Astrocyte (in vitro differentiated cells and primary cell): ENCODE data around the gene SEMA4B. TPM values are rescaled to one million over a fixed set of nuclear protein-coding genes. Genes with fewer than 3 reads are reported as not detected.

Experiments
- DNase-seq: peaks from one replicate; pipeline ENCODE4 v3.0.0-alpha.2; 2010; ENCODE audit warnings: low read depth
- FAIRE-seq: peaks from 2 replicates; lab custom pipeline; 2011; peaks lifted over from hg19 to GRCh38; lab: Jason Lieb, UNC
- H2AFZ ChIP-seq: 2 replicates; pipeline ENCODE4 v1.6.0; 2012; ENCODE audit warnings: low read depth, low read length, inconsistent platforms
- H3K27ac ChIP-seq: 2 replicates; pipeline ENCODE4 v1.5.1; 2011; ENCODE audit warnings: low read depth, low read length, inconsistent platforms
- H3K27me3 ChIP-seq: 2 replicates; pipeline ENCODE4 v1.6.0; 2011; ENCODE audit warnings: low read length, inconsistent platforms; ENCODE audit not compliant: insufficient read depth
- H3K36me3 ChIP-seq: 2 replicates; pipeline ENCODE4 v1.5.1; 2011; ENCODE audit warnings: low read length, inconsistent platforms; ENCODE audit not compliant: insufficient read depth
- H3K4me1 ChIP-seq: 2 replicates; pipeline ENCODE4 v1.5.1; 2011; ENCODE audit warnings: low read length, inconsistent platforms; ENCODE audit not compliant: insufficient read depth
- H3K4me2 ChIP-seq: 2 replicates; pipeline ENCODE4 v1.6.0; 2012; ENCODE audit warnings: low read length, inconsistent platforms
- H3K4me3 ChIP-seq: 2 replicates; pipeline ENCODE4 v1.5.1; 2011; ENCODE audit warnings: low read depth, mild to moderate bottlenecking, low read length, inconsistent platforms; ENCODE audit not compliant: insufficient read depth
- H3K79me2 ChIP-seq: 2 replicates; pipeline ENCODE4 v1.6.0; 2012; ENCODE audit warnings: mild to moderate bottlenecking, low read length, inconsistent platforms; ENCODE audit not compliant: insufficient read depth
- H3K9ac ChIP-seq: 2 replicates; pipeline ENCODE4 v1.6.0; 2012; ENCODE audit warnings: mild to moderate bottlenecking, low read length, inconsistent platforms
- H3K9me3 ChIP-seq: 2 replicates; pipeline ENCODE4 v1.5.1; 2012; ENCODE audit warnings: low read depth, mild to moderate bottlenecking, low read length, inconsistent platforms; ENCODE audit not compliant: insufficient read depth
- H4K20me1 ChIP-seq: 2 replicates; pipeline ENCODE4 v1.6.0; 2012; ENCODE audit warnings: low read length, inconsistent platforms; ENCODE audit not compliant: insufficient read depth
- H3K27ac Mint-ChIP-seq: one replicate; pipeline ENCODE4 v1.8.0; 2021; ENCODE audit warnings: mild to moderate bottlenecking, mixed read lengths; ENCODE audit not compliant: unreplicated experiment
- H3K27me3 Mint-ChIP-seq: one replicate; pipeline ENCODE4 v1.8.0; 2021; ENCODE audit warnings: low read depth, mixed read lengths; ENCODE audit not compliant: unreplicated experiment
- H3K36me3 Mint-ChIP-seq: one replicate; pipeline ENCODE4 v1.8.0; 2021; ENCODE audit warnings: low read depth, mixed read lengths; ENCODE audit not compliant: unreplicated experiment
- H3K4me1 Mint-ChIP-seq: one replicate; pipeline ENCODE4 v1.8.0; 2021; ENCODE audit warnings: low read depth, mixed read lengths; ENCODE audit not compliant: unreplicated experiment
- H3K4me3 Mint-ChIP-seq: one replicate; pipeline ENCODE4 v1.8.0; 2021; ENCODE audit warnings: mild to moderate bottlenecking, moderate library complexity, mixed read lengths; ENCODE audit not compliant: unreplicated experiment
- H3K9me3 Mint-ChIP-seq: one replicate; pipeline ENCODE4 v1.8.0; 2021; ENCODE audit warnings: mild to moderate bottlenecking, mixed read lengths; ENCODE audit not compliant: unreplicated experiment
- EZH2 ChIP-seq: IDR thresholded peaks from 2 replicates; pipeline ENCODE4 v1.6.1; 2012; ENCODE audit warnings: mild to moderate bottlenecking, low read length, inconsistent platforms; ENCODE audit not compliant: insufficient read depth
- total RNA-seq: library from RNA; stranded (reverse); gene quantifications from 2 replicates; pipeline ENCODE4 v1.2.1, GENCODE V29; 2021
- TF ChIP-seq, protein P1 (sequence below): IDR thresholded peaks from 2 replicates; pipeline ENCODE4 v1.5.1; 2011; ENCODE audit warnings: low read depth, mild to moderate bottlenecking, inconsistent platforms, low read length, moderate library complexity; ENCODE audit not compliant: insufficient read depth

SEMA4B gene
- total RNA-seq, 1 donor from 2014 or later = 9.9 TPM

DNA sequence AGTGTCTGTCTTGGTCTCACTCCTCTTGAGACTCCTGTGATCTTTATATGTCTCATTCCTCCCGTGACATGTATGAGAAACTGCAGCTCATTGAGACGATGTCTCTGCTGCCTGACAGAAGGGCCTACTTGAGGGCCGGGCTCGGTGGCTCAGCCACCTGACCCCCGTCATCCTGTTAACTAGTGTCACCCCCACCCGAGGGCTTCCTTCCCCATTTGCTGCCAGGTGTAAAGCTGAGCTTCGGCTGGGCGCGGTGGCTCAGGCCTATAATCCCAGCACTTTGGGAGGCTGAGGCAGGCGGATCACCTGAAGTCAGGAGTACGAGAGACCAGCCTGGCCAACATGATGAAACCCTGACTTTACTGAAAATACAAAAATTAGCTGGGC lies 12.7 kb downstream of the SEMA4B start:
- Histone ChIP-seq H3K27ac (no peak overlapping the region), H3K9ac (no peak overlapping the region), H3K4me3 (no peak overlapping the region), H3K4me2 (no peak overlapping the region), H3K27me3 (no peaks in the 10 kb centered on the region), H3K79me2 (no peaks in the 10 kb centered on the region), H3K9me3 (no peaks in the 10 kb centered on the region), H4K20me1 (no peaks in the 10 kb centered on the region), H3K36me3 (no peaks in the 10 kb centered on the region), H2AFZ (no peak overlapping the region), H3K4me1 (peaks cover 26% of the 10 kb centered on the region)
- no peak for DNase-seq
- Mint-ChIP-seq H3K4me1 (peaks cover 3% of the 10 kb centered on the region), H3K27ac (no peak overlapping the region), H3K27me3 (no peaks in the 10 kb centered on the region), H3K4me3 (no peak overlapping the region), H3K36me3 (peaks cover 2% of the 10 kb centered on the region), H3K9me3 (peaks cover 2% of the 10 kb centered on the region)
- TF ChIP-seq, protein P1, sequence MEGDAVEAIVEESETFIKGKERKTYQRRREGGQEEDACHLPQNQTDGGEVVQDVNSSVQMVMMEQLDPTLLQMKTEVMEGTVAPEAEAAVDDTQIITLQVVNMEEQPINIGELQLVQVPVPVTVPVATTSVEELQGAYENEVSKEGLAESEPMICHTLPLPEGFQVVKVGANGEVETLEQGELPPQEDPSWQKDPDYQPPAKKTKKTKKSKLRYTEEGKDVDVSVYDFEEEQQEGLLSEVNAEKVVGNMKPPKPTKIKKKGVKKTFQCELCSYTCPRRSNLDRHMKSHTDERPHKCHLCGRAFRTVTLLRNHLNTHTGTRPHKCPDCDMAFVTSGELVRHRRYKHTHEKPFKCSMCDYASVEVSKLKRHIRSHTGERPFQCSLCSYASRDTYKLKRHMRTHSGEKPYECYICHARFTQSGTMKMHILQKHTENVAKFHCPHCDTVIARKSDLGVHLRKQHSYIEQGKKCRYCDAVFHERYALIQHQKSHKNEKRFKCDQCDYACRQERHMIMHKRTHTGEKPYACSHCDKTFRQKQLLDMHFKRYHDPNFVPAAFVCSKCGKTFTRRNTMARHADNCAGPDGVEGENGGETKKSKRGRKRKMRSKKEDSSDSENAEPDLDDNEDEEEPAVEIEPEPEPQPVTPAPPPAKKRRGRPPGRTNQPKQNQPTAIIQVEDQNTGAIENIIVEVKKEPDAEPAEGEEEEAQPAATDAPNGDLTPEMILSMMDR = no peak
- no peak for TF ChIP-seq EZH2
- no peak for FAIRE-seq

DNA sequence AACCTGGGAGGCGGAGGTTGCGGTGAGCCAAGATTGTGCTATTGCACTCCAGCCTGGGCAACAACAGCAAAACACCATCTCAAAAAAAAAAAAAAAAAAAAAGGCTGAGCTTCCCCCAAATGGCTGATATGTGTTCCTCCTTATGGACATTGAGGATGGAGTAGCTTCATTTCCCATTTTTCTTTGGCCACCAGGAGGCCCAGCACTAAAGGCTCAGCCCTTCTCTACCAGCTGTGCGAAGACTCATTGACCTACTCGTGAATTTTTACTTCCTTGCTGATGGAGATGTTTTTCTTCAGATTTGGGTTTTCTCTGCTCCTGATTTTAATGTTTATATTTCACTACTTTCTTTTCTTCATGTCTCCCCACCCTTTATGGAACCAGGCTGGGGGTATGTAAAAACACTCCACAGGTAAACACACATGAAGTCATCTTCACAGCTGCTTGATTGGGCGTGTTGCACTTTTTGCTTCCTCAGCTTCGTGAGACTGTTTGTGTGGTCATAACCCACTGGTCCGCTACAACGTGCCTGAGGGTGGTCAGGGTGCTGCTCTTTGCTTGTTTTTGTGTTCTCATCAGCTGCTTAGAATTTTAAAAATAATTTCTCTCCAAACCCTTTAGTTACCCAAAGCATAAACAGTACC lies 13.5 kb downstream of the SEMA4B start:
- FAIRE-seq = no peak

More for the DNA sequence above, 13.5 kb downstream of the SEMA4B start:
- H3K79me2 ChIP-seq = no peaks in the 10 kb centered on the region
- H3K9ac ChIP-seq = no peak overlapping the region
- no peak for DNase-seq
- no peaks in the 10 kb centered on the region for H3K9me3 ChIP-seq
- no peak overlapping the region for H3K4me3 ChIP-seq
- H3K27ac Mint-ChIP-seq = no peak overlapping the region
- no peak overlapping the region for H3K4me3 Mint-ChIP-seq
- H3K36me3 Mint-ChIP-seq = peaks cover 2% of the 10 kb centered on the region
- H3K27ac ChIP-seq = no peak overlapping the region
- peaks cover 3% of the 10 kb centered on the region for H3K27me3 Mint-ChIP-seq
- H3K4me1 ChIP-seq = peaks cover 24% of the 10 kb centered on the region
- no peaks in the 10 kb centered on the region for H3K27me3 ChIP-seq
- TF ChIP-seq EZH2 = no peak
- TF ChIP-seq, protein P1 = peak; percentile 23
- H4K20me1 ChIP-seq = no peaks in the 10 kb centered on the region
- H3K4me2 ChIP-seq = no peak overlapping the region
- H3K9me3 Mint-ChIP-seq = peaks cover 2% of the 10 kb centered on the region
- no peaks in the 10 kb centered on the region for H3K36me3 ChIP-seq
- no peak overlapping the region for H2AFZ ChIP-seq
- peaks cover 3% of the 10 kb centered on the region for H3K4me1 Mint-ChIP-seq
